Activated CD8-positive, alpha-beta memory T cell treated with anti-CD3 and anti-CD28 coated beads for 1 hour (primary cell): ENCODE results near the gene SPDYE9.
"Not testable (repeated sequence)": the region's sequence is repeated elsewhere in the genome, so short reads cannot be mapped to it uniquely, and the experiment has no call there.

Source experiments
- DNase-seq, 2 donors: peaks; one replicate each; pipeline ENCODE4 v3.0.0-alpha.2; 2020; ENCODE audit warnings: low read depth in 1 of 2; ENCODE audit errors: extremely low read depth in 1 of 2

SPDYE9 gene

GRCh38 chr7:73085938-73086337 lies at the start of gene SPDYE9:
Gene SPDYE9, minus strand, starts transcription at chr7:73086038. Its CDS starts 1,800 bp downstream, at chr7:73084238.
- DNase-seq = not testable (repeated sequence)

GRCh38 chr7:73134866-73135265 lies 49.0 kb upstream of the SPDYE9 start:
- DNase-seq = not testable (repeated sequence)

- DNase-seq = not testable (repeated sequence)
Observed at GRCh38 chr7:73132651-73133217, 46.9 kb upstream of the SPDYE9 start.

- DNase-seq = not testable (repeated sequence)
Observed at GRCh38 chr7:73130612-73131011, 44.8 kb upstream of the SPDYE9 start.

GRCh38 chr7:73124126-73124525 lies 38.3 kb upstream of the SPDYE9 start:
- not testable (repeated sequence) for DNase-seq

- DNase-seq = not testable (repeated sequence)
Observed at GRCh38 chr7:73122778-73123447, 37.1 kb upstream of the SPDYE9 start.

- not testable (repeated sequence) for DNase-seq
Observed at GRCh38 chr7:73118155-73118554, 32.3 kb upstream of the SPDYE9 start.

- DNase-seq = not testable (repeated sequence)
Observed at GRCh38 chr7:73057811-73058210, 28.0 kb downstream of the SPDYE9 start, which contains the start of gene SPDYE11. Gene SPDYE11, minus strand, starts transcription at chr7:73057911. Its CDS starts 1,800 bp downstream, at chr7:73056111.

GRCh38 chr7:73029666-73030065 lies 56.2 kb downstream of the SPDYE9 start, which contains the start of gene SPDYE8:
Gene SPDYE8, minus strand, starts transcription at chr7:73029766. Its CDS starts 1,800 bp downstream, at chr7:73027966.
- DNase-seq = not testable (repeated sequence)
